ENCODE measurements around the gene TNFAIP3.

- TF ChIP-seq ZC3H10 (CRISPR knock-in tag; IDR thresholded peaks at IDR 0.05): no peak
- no peak for TF ChIP-seq SNAI2 (CRISPR knock-in tag; IDR thresholded peaks at IDR 0.05)
- TF ChIP-seq CREB5 (CRISPR knock-in tag; IDR thresholded peaks at IDR 0.05; ENCODE audit: low read depth): no peak
- no peak for TF ChIP-seq RARB (CRISPR knock-in tag; IDR thresholded peaks at IDR 0.05)
- no peak for TF ChIP-seq TOX (CRISPR knock-in tag; IDR thresholded peaks at IDR 0.05; ENCODE audit: borderline replicate concordance)
- TF ChIP-seq ZNF70 (CRISPR knock-in tag; IDR thresholded peaks at IDR 0.05): no peak
Observed at GRCh38 chr6:137919837-137920730, 53.0 kb downstream of the TNFAIP3 start.

Measured in SK-N-SH treated with all-trans-retinoic acid at 6 μM for 48 hours (cell line).